ENCODE data around the gene SPACA5B.

GRCh38 chrX:48083212-48083611 lies 47.2 kb upstream of the SPACA5B start:
- TF ChIP-seq GATA2 (IDR thresholded peaks at IDR 0.05; ENCODE audit: low read depth, low read length) (no peak), GATA3 (IDR thresholded peaks at IDR 0.05; ENCODE audit: low read depth, low read length) (no peak)
